H9 (cell line): ENCODE data around the gene TTC28. TPM values are rescaled to one million over a fixed set of nuclear protein-coding genes. Genes with fewer than 3 reads are reported as not detected.

Experiments
- DNase-seq: peaks from one replicate; pipeline ENCODE4 v3.0.0-alpha.2; 2017
- H2AFZ ChIP-seq: one replicate; pipeline ENCODE4 v1.6.1; 2013; ENCODE audit warnings: mild to moderate bottlenecking, low read length, control low read depth, moderate library complexity
- H2AK5ac ChIP-seq: 2 replicates; pipeline ENCODE4 v1.6.1; 2013; ENCODE audit warnings: low read length, control low read depth, mixed read lengths; ENCODE audit not compliant: insufficient read length
- H2BK120ac ChIP-seq: one replicate; pipeline ENCODE4 v1.6.1; 2013; ENCODE audit warnings: low read depth, mild to moderate bottlenecking, low read length, control low read depth, inconsistent platforms; ENCODE audit not compliant: poor library complexity, severe bottlenecking
- H2BK12ac ChIP-seq: 2 replicates; pipeline ENCODE4 v1.6.1; 2013; ENCODE audit warnings: low read length, control low read depth, mixed read lengths, low read depth; ENCODE audit not compliant: insufficient read length
- H2BK15ac ChIP-seq: 2 replicates; pipeline ENCODE4 v1.6.1; 2013; ENCODE audit warnings: low read depth, low read length, control low read depth
- H2BK20ac ChIP-seq: one replicate; pipeline ENCODE4 v1.6.1; 2013; ENCODE audit warnings: low read depth, mild to moderate bottlenecking, low read length, control low read depth, inconsistent platforms; ENCODE audit not compliant: poor library complexity, severe bottlenecking
- H2BK5ac ChIP-seq: 2 replicates; pipeline ENCODE4 v1.6.1; 2013; ENCODE audit warnings: low read length, control low read depth, mixed read lengths; ENCODE audit not compliant: insufficient read length
- H3K14ac ChIP-seq: 2 replicates; pipeline ENCODE4 v1.6.1; 2013; ENCODE audit warnings: low read length, control low read depth; ENCODE audit not compliant: insufficient read depth
- H3K18ac ChIP-seq: 2 replicates; pipeline ENCODE4 v1.6.1; 2013; ENCODE audit warnings: low read depth, mild to moderate bottlenecking, mixed read lengths, low read length, control low read depth; ENCODE audit not compliant: insufficient read length
- H3K23ac ChIP-seq: 2 replicates; pipeline ENCODE4 v1.6.1; 2013; ENCODE audit warnings: low read length, control low read depth, mixed read lengths, low read depth; ENCODE audit not compliant: insufficient read length
- H3K23me2 ChIP-seq: 2 replicates; pipeline ENCODE4 v1.6.1; 2013; ENCODE audit warnings: low read depth, mild to moderate bottlenecking, mixed read lengths, low read length, control low read depth; ENCODE audit not compliant: insufficient read length, poor library complexity, severe bottlenecking
- H3K27ac ChIP-seq: 2 replicates; pipeline ENCODE4 v1.5.1; 2013; ENCODE audit warnings: low read length, control low read depth, mixed read lengths, low read depth; ENCODE audit not compliant: insufficient read length
- H3K27me3 ChIP-seq: 2 replicates; pipeline ENCODE4 v1.6.1; 2013; ENCODE audit warnings: low read length, control low read depth, inconsistent platforms; ENCODE audit not compliant: insufficient read depth
- H3K4ac ChIP-seq: 2 replicates; pipeline ENCODE4 v1.6.1; 2013; ENCODE audit warnings: low read depth, mild to moderate bottlenecking, control low read depth, inconsistent platforms, low read length, moderate library complexity
- H3K4me1 ChIP-seq: 2 replicates; pipeline ENCODE4 v1.6.1; 2013; ENCODE audit warnings: low read length, control low read depth, inconsistent platforms; ENCODE audit not compliant: insufficient read depth
- H3K4me2 ChIP-seq: 2 replicates; pipeline ENCODE4 v1.6.1; 2013; ENCODE audit warnings: low read length, control low read depth, mixed read lengths; ENCODE audit not compliant: insufficient read length, insufficient read depth
- H3K56ac ChIP-seq: 2 replicates; pipeline ENCODE4 v1.6.1; 2013; ENCODE audit warnings: low read depth, mild to moderate bottlenecking, mixed read lengths, low read length, control low read depth; ENCODE audit not compliant: insufficient read length
- H3K79me1 ChIP-seq: 2 replicates; pipeline ENCODE4 v1.6.1; 2013; ENCODE audit warnings: low read depth, mild to moderate bottlenecking, moderate library complexity, low read length, control low read depth, inconsistent platforms; ENCODE audit not compliant: insufficient read depth, poor library complexity, severe bottlenecking
- H3K79me2 ChIP-seq: 2 replicates; pipeline ENCODE4 v1.6.1; 2013; ENCODE audit warnings: low read length, control low read depth, inconsistent platforms; ENCODE audit not compliant: insufficient read depth
- H3K9ac ChIP-seq: 2 replicates; pipeline ENCODE4 v1.6.1; 2013; ENCODE audit warnings: low read length, control low read depth, mixed read lengths; ENCODE audit not compliant: insufficient read length; ENCODE audit errors: extremely low read depth
- H3K9me3 ChIP-seq: one replicate; pipeline ENCODE4 v1.6.1; 2013; ENCODE audit warnings: low read depth, low read length, inconsistent platforms; ENCODE audit not compliant: control insufficient read depth
- H3T11ph ChIP-seq: one replicate; pipeline ENCODE4 v1.6.1; 2013; ENCODE audit warnings: mild to moderate bottlenecking, low read length, control low read depth, inconsistent platforms
- H4K20me1 ChIP-seq: one replicate; pipeline ENCODE4 v1.6.1; 2013; ENCODE audit not compliant: control insufficient read depth, insufficient read length, insufficient read depth
- H4K5ac ChIP-seq: 2 replicates; pipeline ENCODE4 v1.6.1; 2013; ENCODE audit warnings: low read depth, mild to moderate bottlenecking, mixed read lengths, low read length, control low read depth; ENCODE audit not compliant: insufficient read length
- H4K8ac ChIP-seq: replicated peaks from 2 replicates; pipeline ENCODE4 v1.6.1; 2013; ENCODE audit warnings: low read length, control low read depth, mixed read lengths, low read depth; ENCODE audit not compliant: insufficient read length
- H4K91ac ChIP-seq: 2 replicates; pipeline ENCODE4 v1.6.1; 2013; ENCODE audit warnings: low read depth, mild to moderate bottlenecking, moderate library complexity, mixed read lengths, low read length, control low read depth; ENCODE audit not compliant: insufficient read length
- H3K27ac Mint-ChIP-seq, 3 experiments: 2 replicates in 2 of 3; 3 replicates in 1 of 3; pipeline ENCODE4 v1.8.0; 2020 to 2021; ENCODE audit warnings: mixed read lengths in 3 of 3, mild to moderate bottlenecking in 1 of 3, moderate library complexity in 1 of 3
- H3K27me3 Mint-ChIP-seq: 2 replicates; pipeline ENCODE4 v1.8.0; 2021; ENCODE audit warnings: low read depth, mild to moderate bottlenecking, moderate library complexity, mixed read lengths
- H3K36me3 Mint-ChIP-seq, 3 experiments: 2 replicates in 2 of 3; 3 replicates in 1 of 3; pipeline ENCODE4 v1.8.0; 2020 to 2021; ENCODE audit warnings: low read depth in 3 of 3, mixed read lengths in 3 of 3; ENCODE audit not compliant: insufficient read depth in 1 of 3
- H3K4me1 Mint-ChIP-seq, 2 experiments: 2 replicates each; pipeline ENCODE4 v1.8.0; 2020; ENCODE audit warnings: mixed read lengths in 2 of 2
- H3K4me3 Mint-ChIP-seq, 2 experiments: 2 replicates in 1 of 2; 3 replicates in 1 of 2; pipeline ENCODE4 v1.8.0; 2020 to 2021; ENCODE audit warnings: mild to moderate bottlenecking in 2 of 2, mixed read lengths in 2 of 2, moderate library complexity in 1 of 2
- H3K9me3 Mint-ChIP-seq, 2 experiments: 2 replicates in 1 of 2; 3 replicates in 1 of 2; pipeline ENCODE4 v1.8.0; 2020; ENCODE audit warnings: mild to moderate bottlenecking in 2 of 2, mixed read lengths in 2 of 2, moderate library complexity in 1 of 2
- CTCF ChIP-seq: fragments of 200-600 bp; sonication (generic); conservative IDR thresholded peaks from 3 replicates; pipeline ENCODE4 v1.8.0; 2021; ENCODE audit warnings: antibody characterized with exemption, mild to moderate bottlenecking
- WGBS: extraction: QIAGEN DNeasy Blood & Tissue Kit; methylation state at CpG from one replicate; pipeline ENCODE4 v1.1.7; 2013; ENCODE audit warnings: missing lambda C conversion rate, low lambda C conversion rate, mixed read lengths; ENCODE audit not compliant: insufficient read length; ENCODE audit errors: extremely low coverage; 5-methylcytosine and 5-hydroxymethylcytosine counted together
- total RNA-seq: library from RNA; stranded (reverse); gene quantifications from 2 replicates; pipeline ENCODE4 v1.2.1, GENCODE V29; 2021

The TTC28 gene
- total RNA-seq, 1 experiment from 2014 or later, result 13.6 TPM

- H3K23ac ChIP-seq, result no peak overlapping the region
- Mint-ChIP-seq H3K36me3 (peaks cover 0 to 2% (median 0%) of the 10 kb centered on the region in 3 experiments; a peak in 2 of 7 replicates), H3K4me1 (peaks cover 0 to 2% of the 10 kb centered on the region in 2 experiments; a peak in 2 of 4 replicates), H3K27ac (no peak overlapping the region), H3K4me3 (no peak overlapping the region), H3K27me3 (no peaks in the 10 kb centered on the region), H3K9me3 (no peaks in the 10 kb centered on the region)
- H3K9ac ChIP-seq, result no peak overlapping the region
- no peak for TF ChIP-seq CTCF
- no peak overlapping the region for H2AK5ac ChIP-seq
- no peak overlapping the region for H2BK12ac ChIP-seq
- H3K79me2 ChIP-seq, result no peaks in the 10 kb centered on the region
- H2BK20ac ChIP-seq, result no peak overlapping the region
- H3K27me3 ChIP-seq, result no peaks in the 10 kb centered on the region
- H3K18ac ChIP-seq, result no peak overlapping the region
- no peak overlapping the region for H4K91ac ChIP-seq
- H2BK15ac ChIP-seq, result no peak overlapping the region
- H3K4me2 ChIP-seq, result no peak overlapping the region
- no peak overlapping the region for H2AFZ ChIP-seq
- H3K9me3 ChIP-seq, result no peaks in the 10 kb centered on the region
- no peak overlapping the region for H3T11ph ChIP-seq
- no peak overlapping the region for H3K56ac ChIP-seq
- no peak overlapping the region for H4K5ac ChIP-seq
- no peak overlapping the region for H3K27ac ChIP-seq
- no peaks in the 10 kb centered on the region; the same call in 1 of the 2 replicates for H3K4me1 ChIP-seq
- no peaks in the 10 kb centered on the region for H3K23me2 ChIP-seq
- no peaks in the 10 kb centered on the region for H4K20me1 ChIP-seq
- H3K4ac ChIP-seq, result no peak overlapping the region
- no peak overlapping the region for H3K14ac ChIP-seq
- WGBS, result no CpG with 5 or more reads among the region's 5 CpGs
- H4K8ac ChIP-seq, result no peak overlapping the region
- no peak overlapping the region for H2BK120ac ChIP-seq
- no peak for DNase-seq
- no peaks in the 10 kb centered on the region for H3K79me1 ChIP-seq
- H2BK5ac ChIP-seq, result no peak overlapping the region
Observed at GRCh38 chr22:28096161-28096560, 583.5 kb downstream of the TTC28 start.
